Lower lobe of right lung (tissue), 2 donors: Measurements from ENCODE around the gene ACTA2. TPM values are rescaled to one million over a fixed set of nuclear protein-coding genes. Genes with fewer than 3 reads are reported as not detected.
A peak's percentile ranks its signal among the peaks of the same experiment; 100 is the strongest.

Source experiments
- ATAC-seq, 2 donors: fragments of 200-7000 bp; cut with Tn5 transposase; one replicate each; pipeline ENCODE4 v1.9.1; 2020 to 2022; ENCODE audit warnings: mild to moderate bottlenecking in 2 of 2, moderate library complexity in 2 of 2
- DNase-seq: peaks from one replicate; pipeline ENCODE4 v3.0.0-alpha.2; 2020
- H3K27ac ChIP-seq: fragments of 200-600 bp; one replicate; pipeline ENCODE4 v1.8.0; 2022
- H3K27me3 ChIP-seq: fragments of 200-600 bp; one replicate; pipeline ENCODE4 v1.8.0; 2022; ENCODE audit warnings: low read depth
- H3K36me3 ChIP-seq: fragments of 200-600 bp; one replicate; pipeline ENCODE4 v1.8.0; 2022; ENCODE audit warnings: mild to moderate bottlenecking
- H3K4me1 ChIP-seq: fragments of 200-600 bp; one replicate; pipeline ENCODE4 v1.8.0; 2022
- H3K4me3 ChIP-seq: fragments of 200-600 bp; one replicate; pipeline ENCODE4 v1.8.0; 2022; ENCODE audit warnings: mild to moderate bottlenecking
- H3K9me3 ChIP-seq: fragments of 200-600 bp; one replicate; pipeline ENCODE4 v1.8.0; 2022
- CTCF ChIP-seq: fragments of 200-600 bp; IDR thresholded peaks from one replicate; pipeline ENCODE4 v1.8.0; 2022; ENCODE audit warnings: antibody characterized with exemption, mild to moderate bottlenecking
- intact Hi-C: fragments of 100-400 bp; cut with DNase I; formaldehyde crosslinking; loops from one replicate; pipeline ENCODE4 v1.11.0; 2022
- total RNA-seq: library from RNA; stranded (reverse); fragmentation: NEBNext Ultra II Directional; extraction: Animal tissue kit (Norgen Biotek cat#: 25700); gene quantifications from one replicate; pipeline ENCODE4 v1.2.1, GENCODE V29; 2021
- donor health status: DM: no; HTN: yes; CAD: no; lungs with severe emphysema.

ACTA2 gene
- total RNA-seq, 1 donor from 2014 or later: 204 TPM

DNA sequence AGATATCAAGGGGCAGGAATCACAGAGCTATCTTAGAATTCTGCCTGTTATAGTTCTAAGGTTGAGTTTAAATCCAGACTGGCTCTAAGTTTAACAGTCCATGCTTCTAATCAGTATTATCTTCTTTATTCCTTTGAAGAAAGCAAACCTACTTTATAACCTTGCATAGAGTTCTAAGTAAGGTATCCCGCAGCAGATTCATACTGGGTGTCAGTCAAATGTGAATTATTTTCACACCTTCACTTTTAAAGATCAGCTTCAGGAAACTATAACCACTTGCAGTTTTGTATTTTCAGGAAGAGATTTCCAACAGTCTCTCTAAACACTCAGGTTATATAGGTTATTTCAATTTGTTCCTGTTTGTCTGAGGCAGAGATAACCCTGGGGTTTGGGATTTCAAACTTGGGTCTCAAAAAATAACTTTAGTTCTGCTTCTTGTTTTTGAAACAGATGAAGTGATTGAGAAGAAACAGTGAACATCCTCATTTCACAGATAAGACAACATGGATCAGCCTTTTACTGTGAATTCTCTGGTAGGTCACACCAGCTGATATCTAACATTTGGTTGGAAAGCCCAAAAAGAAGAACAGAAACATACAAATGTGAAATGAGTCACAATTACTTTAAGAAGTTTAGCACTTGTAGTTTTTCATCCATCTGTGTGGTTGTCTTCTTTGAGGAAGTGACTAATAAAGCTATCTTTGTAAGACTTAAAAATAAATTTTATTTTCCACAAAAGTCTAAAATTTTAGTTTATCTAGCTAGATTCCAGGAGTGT, 51.2 kb downstream of the ACTA2 start:
- ATAC-seq (peak; percentile 21 to 51), DNase-seq (no peak)
- Histone ChIP-seq H3K9me3 (no peaks in the 10 kb centered on the region), H3K27ac (no peak overlapping the region), H3K4me3 (no peak overlapping the region), H3K27me3 (no peaks in the 10 kb centered on the region), H3K36me3 (peaks cover 16% of the 10 kb centered on the region), H3K4me1 (peaks cover 14% of the 10 kb centered on the region)
- TF ChIP-seq CTCF: no peak
- intact Hi-C loops: no loop called here

DNA sequence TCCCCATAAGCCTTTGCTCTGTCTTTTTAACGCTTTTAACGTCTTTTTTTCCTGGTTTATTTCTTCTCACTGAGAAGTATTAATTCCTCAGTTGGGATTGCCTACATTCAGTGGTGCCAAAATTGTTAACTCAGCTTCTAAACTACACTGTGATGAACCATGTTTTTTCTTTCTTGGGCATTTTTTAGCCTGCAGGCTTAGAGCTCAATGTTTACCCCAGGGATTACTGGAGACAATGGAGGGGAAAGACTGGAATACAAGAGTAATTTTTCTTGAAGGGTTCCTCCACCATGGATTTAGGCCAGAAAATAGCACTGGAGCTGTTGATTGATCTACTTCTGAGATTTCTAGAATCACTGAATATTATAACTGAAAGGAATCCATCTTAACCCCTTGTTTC, 52.7 kb downstream of the ACTA2 start:
- H3K36me3 ChIP-seq: peaks cover 7% of the 10 kb centered on the region
- DNase-seq (no peak), ATAC-seq (no peak)
- H3K9me3 ChIP-seq: no peaks in the 10 kb centered on the region
- no peaks in the 10 kb centered on the region for H3K27me3 ChIP-seq
- peaks cover 16% of the 10 kb centered on the region for H3K4me1 ChIP-seq
- TF ChIP-seq CTCF: no peak
- no peak overlapping the region for H3K4me3 ChIP-seq
- intact Hi-C loops: no loop called here
- H3K27ac ChIP-seq: no peak overlapping the region

- DNase-seq (no peak), ATAC-seq (no peak)
- no peak overlapping the region for H3K4me3 ChIP-seq
- H3K27ac ChIP-seq: no peak overlapping the region
- peaks cover 16% of the 10 kb centered on the region for H3K4me1 ChIP-seq
- peaks cover 3% of the 10 kb centered on the region for H3K36me3 ChIP-seq
- H3K27me3 ChIP-seq: no peaks in the 10 kb centered on the region
- intact Hi-C loops: no loop called here
- H3K9me3 ChIP-seq: no peaks in the 10 kb centered on the region
- no peak for TF ChIP-seq CTCF
Measured at GRCh38 chr10:88898727-88899126, 53.8 kb downstream of the ACTA2 start.

GRCh38 chr10:88896994-88897853, 55.3 kb downstream of the ACTA2 start:
- H3K27ac ChIP-seq: peak overlapping the region; percentile 15
- intact Hi-C loops: no loop called here
- peaks cover 24% of the 10 kb centered on the region for H3K4me1 ChIP-seq
- DNase-seq (no peak), ATAC-seq (no peak)
- TF ChIP-seq CTCF: no peak
- no peak overlapping the region for H3K4me3 ChIP-seq
- H3K27me3 ChIP-seq: no peaks in the 10 kb centered on the region
- no peaks in the 10 kb centered on the region for H3K9me3 ChIP-seq
- no peaks in the 10 kb centered on the region for H3K36me3 ChIP-seq

DNA sequence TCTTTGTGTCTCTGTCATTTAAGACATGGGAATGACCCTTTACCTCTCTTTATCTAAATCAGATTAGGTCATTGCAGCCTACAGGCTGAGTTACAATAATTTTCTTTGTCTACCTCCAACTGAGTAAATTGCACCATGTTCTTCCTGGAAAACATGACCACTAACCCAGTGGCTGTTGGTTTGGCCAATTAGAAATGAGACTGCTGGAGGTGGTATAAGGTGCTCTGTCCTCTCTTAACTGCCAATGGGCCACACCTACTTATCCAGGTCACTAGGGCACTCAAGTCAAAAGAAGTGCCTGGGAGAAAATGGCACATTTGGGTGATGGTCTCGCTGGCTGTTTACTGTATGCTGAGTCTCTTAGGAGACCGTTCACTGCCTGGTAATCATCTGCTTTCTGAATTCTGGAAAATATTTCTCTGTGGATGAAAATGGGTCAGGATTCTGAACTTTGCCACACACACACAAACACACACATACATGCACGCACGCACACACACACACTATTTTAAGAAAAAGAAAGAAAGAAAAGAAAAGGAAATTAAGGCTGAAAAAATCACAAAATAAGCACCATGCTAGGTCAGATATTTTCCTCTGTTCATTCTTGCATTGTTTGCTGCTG, 56.1 kb downstream of the ACTA2 start:
- H3K4me3 ChIP-seq: no peak overlapping the region
- H3K36me3 ChIP-seq: no peaks in the 10 kb centered on the region
- H3K27ac ChIP-seq: peak overlapping the region; percentile 15
- ATAC-seq (no peak), DNase-seq (no peak)
- H3K9me3 ChIP-seq: no peaks in the 10 kb centered on the region
- no peaks in the 10 kb centered on the region for H3K27me3 ChIP-seq
- intact Hi-C loops: no loop called here
- no peak for TF ChIP-seq CTCF
- peaks cover 18% of the 10 kb centered on the region for H3K4me1 ChIP-seq
